ENCODE measurements around the gene MCTS1.
"Not testable (repeated sequence)": the region's sequence is repeated elsewhere in the genome, so short reads cannot be mapped to it uniquely, and the experiment has no call there.

GRCh38 chrX:120573806-120574205, 30.1 kb upstream of the MCTS1 start:
- not testable (repeated sequence) for TF ChIP-seq CTCF, POLR2A (IDR thresholded peaks at IDR 0.05)

Measured in adrenal gland (tissue), 5 donors.